Right lobe of liver (tissue), 4 donors: ENCODE data around the gene FAM3A.

ENCODE experiments used
- CTCF ChIP-seq, 4 donors: fragments of 200-600 bp in 3 of 4; fragments of 450-650 bp in 1 of 4; IDR thresholded peaks; one replicate each; pipeline versions ENCODE4 v1.5.1 to v1.8.0; 2016 to 2022; ENCODE audit warnings: antibody characterized with exemption in 4 of 4, mild to moderate bottlenecking in 2 of 4
- POLR2A ChIP-seq: fragments of 450-650 bp; IDR thresholded peaks from one replicate; pipeline ENCODE4 v1.6.1; 2017; ENCODE audit warnings: antibody characterized with exemption, mild to moderate bottlenecking
- donor health status: DM: no; HTN: no; CAD: no.
- donor health status: DM: no; HTN: no; CAD: no.
- donor health status: DM: no; HTN: yes; CAD: no.

- no peak for TF ChIP-seq CTCF (IDR thresholded peaks at IDR 0.05)
- TF ChIP-seq POLR2A, result no peak
These were observed 20.5 kb downstream of the FAM3A start for GRCh38 chrX:154495472-154495922.
